Measurements from ENCODE around the gene DCST2.
"Not testable (repeated sequence)": the region's sequence is repeated elsewhere in the genome, so short reads cannot be mapped to it uniquely, and the experiment has no call there.

Gene DCST2

GRCh38 chr1:154999571-155000410 is 33.8 kb downstream of the DCST2 start:
- H3K27ac ChIP-seq (ENCODE audit: low read depth, low read length), result peak overlapping the region; percentile 1; the same call in 1 of the 2 replicates
- H3K27me3 ChIP-seq (ENCODE audit: control insufficient read depth, insufficient read depth, low read length), result no peaks in the 10 kb centered on the region
- H3K9me3 ChIP-seq (ENCODE audit: control insufficient read depth, insufficient read depth, low read depth, low read length), result no peaks in the 10 kb centered on the region
- H3K36me3 ChIP-seq (ENCODE audit: control insufficient read depth, insufficient read depth, low read length), result no peaks in the 10 kb centered on the region
- H3K4me3 ChIP-seq (ENCODE audit: low read depth, low read length), result peak overlapping the region; percentile 68
- peaks cover 15% of the 10 kb centered on the region for H3K4me1 ChIP-seq (ENCODE audit: control insufficient read depth, insufficient read depth, low read length)
- peak overlapping the region; percentile 55 for H3K9ac ChIP-seq (ENCODE audit: low read length)

- no peaks in the 10 kb centered on the region for H3K9me3 ChIP-seq (ENCODE audit: control insufficient read depth, insufficient read depth, low read depth, low read length)
- no peak overlapping the region for H3K9ac ChIP-seq (ENCODE audit: low read length)
These were observed 34.6 kb downstream of the DCST2 start for GRCh38 chr1:154998818-154999570.

GRCh38 chr1:154998201-154998780 is 35.3 kb downstream of the DCST2 start:
- Histone ChIP-seq H3K4me3 (ENCODE audit: low read depth, low read length) (no peak overlapping the region), H3K9ac (ENCODE audit: low read length) (no peak overlapping the region), H3K4me1 (ENCODE audit: control insufficient read depth, insufficient read depth, low read length) (peaks cover 13% of the 10 kb centered on the region; the same call in 1 of the 2 replicates), H3K36me3 (ENCODE audit: control insufficient read depth, insufficient read depth, low read length) (0 out of 2 replicates have a peak, but pooled peaks cover 2% of the 10 kb centered on the region), H3K27me3 (ENCODE audit: control insufficient read depth, insufficient read depth, low read length) (no peaks in the 10 kb centered on the region), H3K27ac (ENCODE audit: low read depth, low read length) (no peak overlapping the region), H3K9me3 (ENCODE audit: control insufficient read depth, insufficient read depth, low read depth, low read length) (no peaks in the 10 kb centered on the region)

More at GRCh38 chr1:154998818-154999570, 34.6 kb downstream of the DCST2 start:
- Histone ChIP-seq H3K27ac (ENCODE audit: low read depth, low read length) (no peak overlapping the region), H3K36me3 (ENCODE audit: control insufficient read depth, insufficient read depth, low read length) (no peaks in the 10 kb centered on the region), H3K27me3 (ENCODE audit: control insufficient read depth, insufficient read depth, low read length) (no peaks in the 10 kb centered on the region), H3K4me1 (ENCODE audit: control insufficient read depth, insufficient read depth, low read length) (peaks cover 7% of the 10 kb centered on the region; the same call in 1 of the 2 replicates), H3K4me3 (ENCODE audit: low read depth, low read length) (peak overlapping the region; percentile 44)

GRCh38 chr1:154996966-154997701 is 36.4 kb downstream of the DCST2 start:
- Histone ChIP-seq H3K9ac (ENCODE audit: low read length) (no peak overlapping the region), H3K9me3 (ENCODE audit: control insufficient read depth, insufficient read depth, low read depth, low read length) (no peaks in the 10 kb centered on the region), H3K36me3 (ENCODE audit: control insufficient read depth, insufficient read depth, low read length) (peaks cover 9% of the 10 kb centered on the region), H3K27ac (ENCODE audit: low read depth, low read length) (no peak overlapping the region), H3K4me1 (ENCODE audit: control insufficient read depth, insufficient read depth, low read length) (peaks cover 17% of the 10 kb centered on the region; the same call in 1 of the 2 replicates), H3K27me3 (ENCODE audit: control insufficient read depth, insufficient read depth, low read length) (no peaks in the 10 kb centered on the region), H3K4me3 (ENCODE audit: low read depth, low read length) (no peak overlapping the region)

- H3K9ac ChIP-seq (ENCODE audit: low read length); H3K9me3 ChIP-seq (ENCODE audit: control insufficient read depth, insufficient read depth, low read depth, low read length); H3K4me3 ChIP-seq (ENCODE audit: low read depth, low read length); H3K27me3 ChIP-seq (ENCODE audit: control insufficient read depth, insufficient read depth, low read length); H3K27ac ChIP-seq (ENCODE audit: low read depth, low read length): not testable (repeated sequence)
- peaks cover 15% of the 10 kb centered on the region for H3K36me3 ChIP-seq (ENCODE audit: control insufficient read depth, insufficient read depth, low read length)
- peaks cover 17% of the 10 kb centered on the region; the same call in 1 of the 2 replicates for H3K4me1 ChIP-seq (ENCODE audit: control insufficient read depth, insufficient read depth, low read length)
These were observed 38.1 kb downstream of the DCST2 start for GRCh38 chr1:154995301-154995983.

- Histone ChIP-seq H3K9me3 (ENCODE audit: control insufficient read depth, insufficient read depth, low read depth, low read length) (no peaks in the 10 kb centered on the region), H3K27ac (ENCODE audit: low read depth, low read length) (no peak overlapping the region), H3K36me3 (ENCODE audit: control insufficient read depth, insufficient read depth, low read length) (peaks cover 24% of the 10 kb centered on the region), H3K27me3 (ENCODE audit: control insufficient read depth, insufficient read depth, low read length) (no peaks in the 10 kb centered on the region), H3K9ac (ENCODE audit: low read length) (no peak overlapping the region), H3K4me3 (ENCODE audit: low read depth, low read length) (no peak overlapping the region), H3K4me1 (ENCODE audit: control insufficient read depth, insufficient read depth, low read length) (peaks cover 14% of the 10 kb centered on the region; the same call in 1 of the 2 replicates)
These were observed 39.0 kb downstream of the DCST2 start for GRCh38 chr1:154994591-154994990.

- no peak overlapping the region for H3K9ac ChIP-seq (ENCODE audit: low read length)
- no peaks in the 10 kb centered on the region for H3K9me3 ChIP-seq (ENCODE audit: control insufficient read depth, insufficient read depth, low read depth, low read length)
- no peak overlapping the region for H3K27ac ChIP-seq (ENCODE audit: low read depth, low read length)
- H3K27me3 ChIP-seq (ENCODE audit: control insufficient read depth, insufficient read depth, low read length), result no peaks in the 10 kb centered on the region
- H3K36me3 ChIP-seq (ENCODE audit: control insufficient read depth, insufficient read depth, low read length), result peaks cover 28% of the 10 kb centered on the region
- H3K4me1 ChIP-seq (ENCODE audit: control insufficient read depth, insufficient read depth, low read length), result peaks cover 13% of the 10 kb centered on the region; the same call in 1 of the 2 replicates
- H3K4me3 ChIP-seq (ENCODE audit: low read depth, low read length), result no peak overlapping the region
These were observed 39.4 kb downstream of the DCST2 start for GRCh38 chr1:154994269-154994587.

GRCh38 chr1:154993572-154994268 is 39.9 kb downstream of the DCST2 start, which contains the start of gene LENEP:
LENEP (plus strand) TSS chr1:154993586; CDS start chr1:154993608, 22 bp downstream.
- H3K4me1 ChIP-seq (ENCODE audit: control insufficient read depth, insufficient read depth, low read length), result peaks cover 11% of the 10 kb centered on the region; the same call in 1 of the 2 replicates
- no peak within 1 kb of the TSS for H3K4me3 ChIP-seq (ENCODE audit: low read depth, low read length)
- no peaks in the 10 kb centered on the region for H3K27me3 ChIP-seq (ENCODE audit: control insufficient read depth, insufficient read depth, low read length)
- H3K36me3 ChIP-seq (ENCODE audit: control insufficient read depth, insufficient read depth, low read length), result peaks cover 33% of the 10 kb centered on the region
- no peak within 1 kb of the TSS for H3K27ac ChIP-seq (ENCODE audit: low read depth, low read length)
- H3K9ac ChIP-seq (ENCODE audit: low read length), result no peak within 1 kb of the TSS
- no peaks in the 10 kb centered on the region for H3K9me3 ChIP-seq (ENCODE audit: control insufficient read depth, insufficient read depth, low read depth, low read length)

GRCh38 chr1:154992721-154993571 is 40.6 kb downstream of the DCST2 start:
- Histone ChIP-seq H3K4me3 (ENCODE audit: low read depth, low read length) (no peak overlapping the region), H3K4me1 (ENCODE audit: control insufficient read depth, insufficient read depth, low read length) (peaks cover 10% of the 10 kb centered on the region; the same call in 1 of the 2 replicates), H3K36me3 (ENCODE audit: control insufficient read depth, insufficient read depth, low read length) (peaks cover 40% of the 10 kb centered on the region), H3K9ac (ENCODE audit: low read length) (no peak overlapping the region), H3K27ac (ENCODE audit: low read depth, low read length) (no peak overlapping the region), H3K9me3 (ENCODE audit: control insufficient read depth, insufficient read depth, low read depth, low read length) (no peaks in the 10 kb centered on the region), H3K27me3 (ENCODE audit: control insufficient read depth, insufficient read depth, low read length) (no peaks in the 10 kb centered on the region)
